ENCODE measurements around the gene CRISPLD2.

Gene CRISPLD2

GRCh38 chr16:84819644-84820304, at the start of gene CRISPLD2:
CRISPLD2 (plus strand) TSS chr16:84819985; CDS start chr16:84838496, 18,511 bp downstream.
- DNase-seq (ENCODE audit: low read depth in 2 of 3, low spot score in 2 of 3) = peak; percentile 49 to 63 (median 62)

GRCh38 chr16:84773312-84773711, 46.5 kb upstream of the CRISPLD2 start:
- DNase-seq (ENCODE audit: low read depth in 2 of 3, low spot score in 2 of 3) = no peak

- DNase-seq (ENCODE audit: low read depth in 2 of 3, low spot score in 2 of 3) = no peak
Observed at GRCh38 chr16:84774810-84775209, 45.0 kb upstream of the CRISPLD2 start.

GRCh38 chr16:84775262-84775810, 44.4 kb upstream of the CRISPLD2 start:
- no peak for DNase-seq (ENCODE audit: low read depth in 2 of 3, low spot score in 2 of 3)

- no peak for DNase-seq (ENCODE audit: low read depth in 2 of 3, low spot score in 2 of 3)
Observed at GRCh38 chr16:84777435-84777834, 42.4 kb upstream of the CRISPLD2 start.

GRCh38 chr16:84778720-84779119, 41.1 kb upstream of the CRISPLD2 start:
- no peak for DNase-seq (ENCODE audit: low read depth in 2 of 3, low spot score in 2 of 3)

- no peak for DNase-seq (ENCODE audit: low read depth in 2 of 3, low spot score in 2 of 3)
Observed at GRCh38 chr16:84780063-84780462, 39.7 kb upstream of the CRISPLD2 start.

GRCh38 chr16:84780544-84781376, 39.0 kb upstream of the CRISPLD2 start:
- DNase-seq (ENCODE audit: low read depth in 2 of 3, low spot score in 2 of 3) = no peak

GRCh38 chr16:84782846-84783245, 36.9 kb upstream of the CRISPLD2 start:
- no peak for DNase-seq (ENCODE audit: low read depth in 2 of 3, low spot score in 2 of 3)

- DNase-seq (ENCODE audit: low read depth in 2 of 3, low spot score in 2 of 3) = no peak
Observed at GRCh38 chr16:84785843-84786581, 33.8 kb upstream of the CRISPLD2 start.

GRCh38 chr16:84786605-84787262, 33.1 kb upstream of the CRISPLD2 start:
- no peak for DNase-seq (ENCODE audit: low read depth in 2 of 3, low spot score in 2 of 3)

GRCh38 chr16:84787263-84787622, 32.5 kb upstream of the CRISPLD2 start:
- no peak for DNase-seq (ENCODE audit: low read depth in 2 of 3, low spot score in 2 of 3)

- no peak for DNase-seq (ENCODE audit: low read depth in 2 of 3, low spot score in 2 of 3)
Observed at GRCh38 chr16:84788920-84789391, 30.8 kb upstream of the CRISPLD2 start.

- no peak for DNase-seq (ENCODE audit: low read depth in 2 of 3, low spot score in 2 of 3)
Observed at GRCh38 chr16:84789431-84789830, 30.4 kb upstream of the CRISPLD2 start.

GRCh38 chr16:84790301-84790700, 29.5 kb upstream of the CRISPLD2 start:
- no peak for DNase-seq (ENCODE audit: low read depth in 2 of 3, low spot score in 2 of 3)

- DNase-seq (ENCODE audit: low read depth in 2 of 3, low spot score in 2 of 3) = no peak
Observed at GRCh38 chr16:84791088-84791487, 28.7 kb upstream of the CRISPLD2 start.

- no peak for DNase-seq (ENCODE audit: low read depth in 2 of 3, low spot score in 2 of 3)
Observed at GRCh38 chr16:84791501-84791900, 28.3 kb upstream of the CRISPLD2 start.

- DNase-seq (ENCODE audit: low read depth in 2 of 3, low spot score in 2 of 3) = no peak
Observed at GRCh38 chr16:84794186-84794585, 25.6 kb upstream of the CRISPLD2 start.

GRCh38 chr16:84794626-84795025, 25.2 kb upstream of the CRISPLD2 start:
- DNase-seq (ENCODE audit: low read depth in 2 of 3, low spot score in 2 of 3) = no peak

GRCh38 chr16:84795329-84796053, 24.3 kb upstream of the CRISPLD2 start:
- DNase-seq (ENCODE audit: low read depth in 2 of 3, low spot score in 2 of 3) = no peak
